Stimulated activated CD8-positive, alpha-beta memory T cell treated with anti-CD3 and anti-CD28 coated beads, Interleukin-4, amount 100 ng/mL, for 48 hours (primary cell): ENCODE results near the gene KDM4B.
A peak's percentile ranks its signal among the peaks of the same experiment; 100 is the strongest.

Source experiments
- DNase-seq: peaks from one replicate; pipeline ENCODE4 v3.0.0-alpha.2; 2020

KDM4B gene

GRCh38 chr19:5126498-5127223 is 157.7 kb downstream of the KDM4B start:
- no peak for DNase-seq

- no peak for DNase-seq
Measured at GRCh38 chr19:5127717-5128116, 158.8 kb downstream of the KDM4B start.

GRCh38 chr19:5128251-5128935 is 159.5 kb downstream of the KDM4B start:
- no peak for DNase-seq

- no peak for DNase-seq
Measured at GRCh38 chr19:5128936-5129389, 160.1 kb downstream of the KDM4B start.

- DNase-seq, result no peak
Measured at GRCh38 chr19:5129691-5130090, 160.8 kb downstream of the KDM4B start.

GRCh38 chr19:5130371-5131030 is 161.6 kb downstream of the KDM4B start:
- peak; percentile 57 for DNase-seq

- peak; percentile 44 for DNase-seq
Measured at GRCh38 chr19:5131031-5131505, 162.2 kb downstream of the KDM4B start.

- DNase-seq, result no peak
Measured at GRCh38 chr19:5131506-5132205, 162.7 kb downstream of the KDM4B start.

- DNase-seq, result no peak
Measured at GRCh38 chr19:5132206-5132560, 163.3 kb downstream of the KDM4B start.

GRCh38 chr19:5132698-5133651 is 164.1 kb downstream of the KDM4B start:
- DNase-seq, result no peak

GRCh38 chr19:5133986-5134595 is 165.2 kb downstream of the KDM4B start:
- no peak for DNase-seq

GRCh38 chr19:5134691-5135090 is 165.8 kb downstream of the KDM4B start:
- no peak for DNase-seq

- no peak for DNase-seq
Measured at GRCh38 chr19:5136073-5136855, 167.4 kb downstream of the KDM4B start.

GRCh38 chr19:5137114-5137513 is 168.2 kb downstream of the KDM4B start:
- DNase-seq, result no peak

- DNase-seq, result no peak
Measured at GRCh38 chr19:5137571-5138124, 168.7 kb downstream of the KDM4B start.

GRCh38 chr19:5138606-5139582 is 170.0 kb downstream of the KDM4B start:
- peak; percentile 91 for DNase-seq

GRCh38 chr19:5139583-5140325 is 170.8 kb downstream of the KDM4B start:
- no peak for DNase-seq

- no peak for DNase-seq
Measured at GRCh38 chr19:5141129-5141849, 172.4 kb downstream of the KDM4B start.
